Measurements from ENCODE around the gene HPCAL4.

DNA sequence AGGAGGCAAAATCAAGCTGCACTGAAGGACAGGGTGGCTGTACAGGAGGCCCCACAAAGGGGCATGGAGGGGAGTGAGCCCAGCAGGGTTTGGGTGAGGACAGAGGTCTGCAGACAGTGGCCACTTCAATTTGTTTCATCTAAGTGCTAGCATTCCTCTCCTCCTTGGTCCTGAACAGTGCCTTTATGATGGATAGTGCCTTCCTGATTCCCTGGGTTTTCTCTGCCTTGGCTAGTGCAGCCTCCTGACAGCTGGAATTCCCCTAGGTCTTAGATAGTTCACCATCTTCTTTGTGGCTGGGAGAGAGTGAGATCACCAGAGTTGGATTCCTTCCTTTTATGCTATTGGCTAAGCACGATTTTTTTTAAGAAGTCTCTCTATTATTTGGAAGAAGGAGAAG is 3.8 kb upstream of the HPCAL4 start:
- no peak for TF ChIP-seq ARID4B (CRISPR knock-in tag; IDR thresholded peaks at IDR 0.05)
- no peak for TF ChIP-seq RBM17 (IDR thresholded peaks at IDR 0.05; ENCODE audit: borderline replicate concordance, low read depth, low read length)
- no peak for TF ChIP-seq KDM1A (IDR thresholded peaks at IDR 0.05)
- TF ChIP-seq ZNF239 (CRISPR knock-in tag; IDR thresholded peaks at IDR 0.05): no peak
- no peak for TF ChIP-seq U2AF1 (optimal IDR thresholded peaks at IDR 0.05; ENCODE audit: low read depth, low read length)
- no peak for TF ChIP-seq ZNF431 (CRISPR knock-in tag; IDR thresholded peaks at IDR 0.05)
